GM12874 (cell line): ENCODE measurements around the gene ABHD8.

Experiments
- TF ChIP-seq, protein P1 (sequence below): IDR thresholded peaks from 2 replicates; pipeline ENCODE4 v1.5.1; 2011; ENCODE audit warnings: low read depth, mild to moderate bottlenecking, control low read depth, low read length, moderate library complexity; ENCODE audit not compliant: insufficient read depth

ABHD8 gene

GRCh38 chr19:17311455-17312188 is 8.4 kb upstream of the ABHD8 start:
- TF ChIP-seq, protein P1, sequence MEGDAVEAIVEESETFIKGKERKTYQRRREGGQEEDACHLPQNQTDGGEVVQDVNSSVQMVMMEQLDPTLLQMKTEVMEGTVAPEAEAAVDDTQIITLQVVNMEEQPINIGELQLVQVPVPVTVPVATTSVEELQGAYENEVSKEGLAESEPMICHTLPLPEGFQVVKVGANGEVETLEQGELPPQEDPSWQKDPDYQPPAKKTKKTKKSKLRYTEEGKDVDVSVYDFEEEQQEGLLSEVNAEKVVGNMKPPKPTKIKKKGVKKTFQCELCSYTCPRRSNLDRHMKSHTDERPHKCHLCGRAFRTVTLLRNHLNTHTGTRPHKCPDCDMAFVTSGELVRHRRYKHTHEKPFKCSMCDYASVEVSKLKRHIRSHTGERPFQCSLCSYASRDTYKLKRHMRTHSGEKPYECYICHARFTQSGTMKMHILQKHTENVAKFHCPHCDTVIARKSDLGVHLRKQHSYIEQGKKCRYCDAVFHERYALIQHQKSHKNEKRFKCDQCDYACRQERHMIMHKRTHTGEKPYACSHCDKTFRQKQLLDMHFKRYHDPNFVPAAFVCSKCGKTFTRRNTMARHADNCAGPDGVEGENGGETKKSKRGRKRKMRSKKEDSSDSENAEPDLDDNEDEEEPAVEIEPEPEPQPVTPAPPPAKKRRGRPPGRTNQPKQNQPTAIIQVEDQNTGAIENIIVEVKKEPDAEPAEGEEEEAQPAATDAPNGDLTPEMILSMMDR = no peak

DNA sequence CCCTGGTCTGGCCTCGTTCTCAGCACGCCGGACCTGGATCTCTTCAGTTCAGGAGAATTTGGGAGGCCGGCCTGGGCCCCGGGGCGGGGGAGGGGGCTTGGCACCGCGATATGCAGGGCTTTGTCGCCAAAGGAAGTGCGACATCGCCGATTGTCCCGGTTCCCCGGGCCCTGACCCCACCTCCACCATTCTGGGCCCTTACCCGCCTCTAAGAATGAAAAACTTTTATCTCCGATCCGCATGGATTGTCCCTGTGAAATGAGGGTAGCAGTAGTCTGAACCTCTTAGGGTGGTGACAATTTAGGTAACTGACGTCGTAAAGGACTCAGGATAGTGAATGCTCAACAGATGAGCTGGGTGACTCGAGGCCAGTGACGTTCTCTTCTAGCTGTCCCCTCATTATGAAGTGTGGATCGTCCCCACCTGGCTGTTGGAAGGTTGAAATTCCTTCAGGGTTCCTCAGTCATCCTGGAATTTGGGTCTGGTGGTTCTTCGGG is 6.8 kb upstream of the ABHD8 start:
- TF ChIP-seq, protein P1 = no peak

DNA sequence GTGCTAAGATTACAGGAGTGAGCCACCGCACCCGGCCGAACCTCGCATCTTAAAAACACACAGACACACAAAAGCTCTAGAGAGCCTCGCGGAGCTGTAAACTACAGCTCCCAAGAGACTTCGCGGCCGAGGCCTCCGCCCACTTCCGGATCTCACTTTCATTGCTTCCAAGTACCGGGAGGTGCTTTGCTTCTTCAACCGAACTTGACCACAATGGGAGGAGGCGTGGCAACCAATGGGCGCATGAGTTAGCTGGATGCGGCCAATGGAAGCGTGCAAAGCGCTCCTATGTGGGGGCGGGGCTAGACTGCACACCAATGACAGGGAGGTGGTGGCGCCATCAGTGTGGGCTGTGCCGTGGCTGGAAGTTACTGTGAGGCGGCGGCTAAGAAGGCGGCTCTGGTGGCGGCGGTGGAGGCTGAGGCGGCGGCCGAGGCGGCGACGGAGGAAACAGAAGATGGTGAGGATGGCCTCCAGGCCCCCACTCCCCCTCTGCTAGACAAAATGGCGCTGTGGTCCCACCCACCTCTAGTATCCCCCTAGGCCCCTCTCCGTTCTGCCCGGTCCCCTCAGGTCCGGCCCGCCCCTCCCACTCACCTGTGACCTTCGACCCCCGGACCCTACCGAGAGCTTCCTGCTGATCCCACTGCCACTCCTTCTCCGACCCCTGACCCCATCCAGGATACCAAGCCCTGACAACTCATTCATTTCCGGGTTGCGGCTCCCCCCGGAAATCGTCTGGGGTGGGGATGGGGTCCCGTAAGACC is 6.2 kb upstream of the ABHD8 start, which contains the start of gene DDA1:
Gene DDA1 (plus strand): TSS at position 366 of the 767 bp plus-strand sequence. CDS start 92 bp downstream, at position 458.
- TF ChIP-seq, protein P1 = no peak

DNA sequence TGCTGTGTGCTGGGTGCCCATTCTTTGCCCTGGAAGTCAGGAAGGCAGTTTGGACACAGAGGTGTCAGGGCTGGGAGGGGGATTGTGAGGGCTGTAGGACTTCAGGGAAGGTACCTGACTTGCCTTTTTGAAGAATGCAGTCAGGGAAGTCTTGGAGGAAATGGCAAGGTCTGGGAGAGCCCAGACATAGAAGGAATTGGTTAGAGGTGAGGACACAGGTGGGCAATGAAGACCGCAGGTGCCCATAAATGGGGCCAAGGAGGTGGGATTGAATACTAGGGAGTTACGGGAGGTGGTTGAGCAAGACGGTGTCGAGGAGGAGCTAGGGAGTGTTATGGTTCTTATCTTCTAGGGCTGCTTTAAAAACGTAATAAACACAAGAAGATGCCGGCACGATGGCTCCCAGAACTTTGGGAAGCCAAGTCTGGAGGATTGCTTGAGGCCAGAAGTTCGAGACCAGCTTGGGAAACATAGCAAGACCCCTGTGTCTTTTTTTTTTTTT is 4.7 kb upstream of the ABHD8 start:
- TF ChIP-seq, protein P1 = no peak

DNA sequence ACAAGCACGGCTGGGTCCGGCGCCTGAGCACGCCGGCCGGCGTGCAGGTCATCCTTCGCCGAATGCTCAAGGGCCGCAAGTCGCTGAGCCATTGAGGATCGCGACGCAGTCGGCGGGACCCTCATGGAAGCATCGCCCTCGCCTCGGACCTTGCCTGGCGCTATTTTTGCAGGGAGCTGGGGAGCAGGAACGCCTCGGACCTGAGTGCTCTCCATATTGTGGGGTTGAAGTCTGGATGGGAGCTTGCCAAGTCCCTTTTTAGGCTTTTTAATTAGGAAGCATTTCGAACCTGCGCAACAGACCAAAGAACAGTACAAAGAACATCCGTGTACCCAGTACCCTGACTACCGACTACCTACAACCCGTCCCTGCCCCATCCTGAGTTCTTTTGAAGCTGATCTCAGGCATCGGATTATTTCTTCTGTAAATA is 3.1 kb upstream of the ABHD8 start:
- TF ChIP-seq, protein P1 = no peak

- TF ChIP-seq, protein P1 = peak; percentile 87
Observed at GRCh38 chr19:17305517-17306284, 2.5 kb upstream of the ABHD8 start, which contains the start of gene MRPL34. MRPL34 (plus strand) TSS chr19:17305872; CDS start chr19:17305893, 21 bp downstream.
